ENCODE results near the gene PARD3.

DNA sequence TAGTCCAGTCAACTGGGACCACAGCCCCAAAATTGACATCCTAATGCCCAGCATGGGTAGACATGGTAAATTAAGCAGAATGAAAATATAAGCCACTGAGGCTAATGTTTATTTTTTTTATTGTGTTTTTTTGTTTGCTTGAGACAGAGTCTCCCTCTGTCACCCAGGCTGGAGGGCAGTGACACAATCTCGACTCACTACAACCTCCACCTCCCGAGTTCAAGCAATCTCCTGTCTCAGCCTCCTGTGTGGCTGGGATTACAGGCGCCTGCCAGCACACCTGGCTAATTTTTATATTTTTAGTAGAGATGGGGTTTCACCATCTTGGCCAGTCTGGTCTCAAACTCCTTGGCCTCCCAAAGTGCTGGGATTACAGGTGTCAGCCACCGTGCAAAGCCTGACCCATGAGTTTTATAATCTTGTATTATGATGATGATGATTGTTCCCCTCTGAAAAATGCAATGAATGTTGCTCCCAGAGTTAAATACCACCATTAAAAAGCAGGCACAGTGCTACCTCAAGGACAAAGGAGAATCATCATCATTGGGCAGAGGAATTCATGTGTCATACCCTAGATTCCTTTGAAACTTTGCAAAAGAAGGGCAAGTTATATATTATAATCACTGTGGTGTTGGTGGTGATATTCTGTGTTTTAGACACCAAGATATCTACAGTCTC lies 228.0 kb downstream of the PARD3 start:
- TF ChIP-seq, protein P1, sequence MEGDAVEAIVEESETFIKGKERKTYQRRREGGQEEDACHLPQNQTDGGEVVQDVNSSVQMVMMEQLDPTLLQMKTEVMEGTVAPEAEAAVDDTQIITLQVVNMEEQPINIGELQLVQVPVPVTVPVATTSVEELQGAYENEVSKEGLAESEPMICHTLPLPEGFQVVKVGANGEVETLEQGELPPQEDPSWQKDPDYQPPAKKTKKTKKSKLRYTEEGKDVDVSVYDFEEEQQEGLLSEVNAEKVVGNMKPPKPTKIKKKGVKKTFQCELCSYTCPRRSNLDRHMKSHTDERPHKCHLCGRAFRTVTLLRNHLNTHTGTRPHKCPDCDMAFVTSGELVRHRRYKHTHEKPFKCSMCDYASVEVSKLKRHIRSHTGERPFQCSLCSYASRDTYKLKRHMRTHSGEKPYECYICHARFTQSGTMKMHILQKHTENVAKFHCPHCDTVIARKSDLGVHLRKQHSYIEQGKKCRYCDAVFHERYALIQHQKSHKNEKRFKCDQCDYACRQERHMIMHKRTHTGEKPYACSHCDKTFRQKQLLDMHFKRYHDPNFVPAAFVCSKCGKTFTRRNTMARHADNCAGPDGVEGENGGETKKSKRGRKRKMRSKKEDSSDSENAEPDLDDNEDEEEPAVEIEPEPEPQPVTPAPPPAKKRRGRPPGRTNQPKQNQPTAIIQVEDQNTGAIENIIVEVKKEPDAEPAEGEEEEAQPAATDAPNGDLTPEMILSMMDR (conservative IDR thresholded peaks at IDR 0.05; ENCODE audit: low read depth, low read length), result no peak
- no peak for TF ChIP-seq EZH2 (IDR thresholded peaks at IDR 0.05; ENCODE audit: low read length, unreplicated experiment)
